CD4-positive, alpha-beta T cell treated with Interleukin-21 for 1 hour (primary cell): Measurements from ENCODE around the gene UBAC1.

Experiments used
- DNase-seq: peaks from one replicate; pipeline ENCODE4 v3.0.0-alpha.2; 2020

Gene UBAC1

GRCh38 chr9:135993765-135994500 lies 32.8 kb upstream of the UBAC1 start:
- no peak for DNase-seq

- no peak for DNase-seq
Measured at GRCh38 chr9:135993409-135993742, 32.2 kb upstream of the UBAC1 start.

DNA sequence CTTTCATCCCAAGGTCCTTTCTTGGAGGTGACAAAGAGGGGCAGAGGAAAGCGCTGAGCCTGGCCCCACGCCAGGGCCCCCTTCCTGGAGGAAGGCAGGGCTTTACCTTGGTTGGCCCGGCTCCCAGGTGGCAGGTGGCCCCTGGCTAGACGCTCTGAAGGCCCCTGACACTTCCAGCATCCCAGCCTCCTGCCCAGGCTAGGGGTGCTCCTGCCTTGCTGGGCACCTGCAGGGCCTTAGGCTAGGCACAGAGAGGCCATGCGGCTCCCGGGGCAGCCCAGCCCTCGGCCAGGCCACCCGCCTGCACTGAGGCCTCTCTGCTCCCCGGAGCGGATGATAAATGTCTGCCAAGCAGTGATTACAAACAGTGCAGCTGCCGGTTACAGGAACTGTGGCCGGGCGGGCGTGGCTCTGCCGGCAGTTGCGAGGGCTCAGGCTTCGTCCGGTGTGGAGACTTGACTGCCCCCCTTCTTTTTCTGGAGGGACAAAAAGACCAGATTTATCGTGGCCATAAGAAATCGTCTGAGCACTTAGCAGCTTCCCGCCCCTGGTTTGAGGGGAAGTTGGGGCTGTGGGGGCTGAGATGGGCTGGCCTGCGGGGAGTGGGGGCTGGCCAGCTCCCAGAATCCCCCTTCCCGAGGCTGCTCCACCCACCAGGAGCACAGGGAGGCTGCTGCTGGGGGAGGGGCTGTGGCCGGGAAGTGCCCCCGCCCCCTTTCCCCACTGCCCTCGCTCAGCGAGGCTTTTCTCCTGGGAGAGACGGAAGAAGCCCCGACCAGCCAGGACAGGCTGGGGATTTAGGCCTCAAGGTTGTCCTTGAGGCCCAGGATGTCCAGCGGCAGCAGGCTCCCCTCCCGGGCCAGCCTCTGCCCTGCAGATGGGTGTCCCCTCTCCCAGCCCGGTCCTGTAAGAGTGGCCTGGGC lies 31.6 kb upstream of the UBAC1 start:
- peak; percentile 56 for DNase-seq

GRCh38 chr9:135991771-135992170 lies 30.6 kb upstream of the UBAC1 start:
- no peak for DNase-seq

DNA sequence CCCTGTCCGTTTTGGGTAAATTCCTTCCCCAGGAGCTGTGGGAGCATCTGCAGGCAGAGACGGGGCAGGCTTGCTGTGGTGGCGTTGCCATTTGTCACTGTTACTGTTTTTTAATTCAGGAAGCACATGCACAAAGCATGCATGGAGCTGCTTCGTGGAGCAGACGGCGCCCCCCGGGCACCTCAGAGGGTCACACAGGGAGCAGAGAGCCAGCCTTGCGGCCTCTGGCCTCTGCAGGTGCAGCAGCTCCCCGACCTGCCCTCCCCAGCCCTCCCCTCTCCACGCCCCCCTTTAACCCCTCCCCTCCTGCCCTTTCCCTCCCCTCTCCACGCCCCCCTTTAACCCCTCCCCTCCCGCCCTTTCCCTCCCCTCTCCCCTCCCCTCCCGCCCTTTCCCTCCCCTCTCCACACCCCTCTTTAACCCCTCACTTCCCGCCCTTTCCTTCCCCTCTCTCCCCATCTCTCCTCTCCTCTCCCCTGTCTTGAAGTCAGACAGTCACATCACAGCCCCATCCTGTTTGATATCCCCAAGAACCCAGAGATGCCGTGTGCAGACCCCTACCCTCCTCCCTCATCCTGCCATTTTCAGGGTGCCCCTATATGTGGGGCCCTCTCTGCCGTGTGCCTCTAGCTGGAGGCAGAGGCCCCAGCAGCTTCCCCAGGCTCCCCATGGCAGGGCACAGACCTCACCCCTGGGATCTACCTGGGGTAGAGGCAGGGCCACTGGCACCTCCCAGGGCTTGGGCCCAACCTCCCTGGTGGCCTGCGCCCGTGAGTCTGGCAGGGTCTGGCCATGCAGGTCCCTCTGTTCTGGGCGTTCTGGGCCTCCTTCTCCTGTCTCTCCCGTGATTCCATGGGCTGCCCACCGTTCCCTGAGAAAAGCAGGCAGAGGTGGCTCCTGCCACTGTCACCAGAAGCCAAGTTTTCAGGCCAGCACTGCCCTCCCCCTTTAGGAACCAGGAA lies 29.6 kb upstream of the UBAC1 start:
- peak; percentile 55 for DNase-seq

DNA sequence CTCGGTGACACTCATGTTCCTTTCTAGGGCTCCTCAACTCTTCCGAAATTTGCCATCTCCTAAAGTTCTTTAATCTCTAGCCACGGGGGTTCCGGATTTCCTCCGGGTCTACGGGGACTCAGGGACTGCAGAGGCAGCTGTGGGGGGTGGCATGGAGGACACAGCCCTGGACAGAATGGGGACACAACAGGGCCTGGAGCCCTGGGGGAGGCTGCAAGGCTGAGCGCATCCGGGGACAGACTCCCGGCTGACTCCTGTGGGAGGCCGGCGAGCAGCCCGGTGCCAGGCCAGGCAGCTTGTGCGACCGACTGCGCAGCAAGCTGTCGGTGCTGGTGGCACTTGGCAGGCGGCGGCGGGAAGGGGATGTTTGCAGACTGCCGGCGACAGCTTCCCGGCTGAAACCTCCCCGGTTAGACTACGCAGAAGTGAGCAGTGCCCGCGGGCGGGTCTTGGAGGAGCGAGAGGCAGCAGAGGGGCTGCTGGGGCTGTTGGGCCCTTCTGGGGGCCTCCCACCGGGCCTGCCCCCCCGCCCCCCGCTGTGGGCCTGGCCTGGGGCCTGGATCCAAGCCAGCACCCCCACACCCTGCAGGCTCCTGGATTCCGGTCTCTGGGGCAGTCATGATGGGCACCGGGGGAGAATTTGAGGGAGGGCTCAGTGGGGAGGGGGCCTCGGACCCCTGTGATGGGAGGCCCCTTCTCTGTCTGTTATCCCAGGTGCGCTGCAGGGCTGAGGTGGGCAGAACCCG lies 28.7 kb upstream of the UBAC1 start:
- DNase-seq, result peak; percentile 13

DNA sequence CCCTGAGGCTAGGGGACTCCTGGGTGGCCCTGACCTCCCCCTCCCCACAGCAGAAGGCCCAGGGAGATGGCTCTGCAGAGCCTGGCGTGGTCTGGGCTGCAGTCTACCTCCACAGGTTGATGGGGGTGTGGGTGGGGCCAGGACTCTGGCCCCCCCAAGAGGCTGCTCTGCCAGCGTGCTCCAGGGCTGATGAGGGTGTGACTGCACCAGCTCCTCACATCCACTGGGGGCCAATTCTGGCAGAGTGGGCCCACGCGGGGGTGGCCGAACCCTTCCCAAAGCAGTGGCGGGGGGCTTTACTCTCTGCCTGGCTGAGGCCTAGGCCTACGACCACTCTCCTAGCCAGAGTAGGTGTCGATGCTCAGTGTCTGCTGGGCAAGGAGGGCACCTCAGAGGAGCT lies 28.0 kb upstream of the UBAC1 start:
- no peak for DNase-seq

GRCh38 chr9:135988493-135988892 lies 27.3 kb upstream of the UBAC1 start:
- DNase-seq, result no peak

GRCh38 chr9:135987838-135988404 lies 26.7 kb upstream of the UBAC1 start:
- no peak for DNase-seq

DNA sequence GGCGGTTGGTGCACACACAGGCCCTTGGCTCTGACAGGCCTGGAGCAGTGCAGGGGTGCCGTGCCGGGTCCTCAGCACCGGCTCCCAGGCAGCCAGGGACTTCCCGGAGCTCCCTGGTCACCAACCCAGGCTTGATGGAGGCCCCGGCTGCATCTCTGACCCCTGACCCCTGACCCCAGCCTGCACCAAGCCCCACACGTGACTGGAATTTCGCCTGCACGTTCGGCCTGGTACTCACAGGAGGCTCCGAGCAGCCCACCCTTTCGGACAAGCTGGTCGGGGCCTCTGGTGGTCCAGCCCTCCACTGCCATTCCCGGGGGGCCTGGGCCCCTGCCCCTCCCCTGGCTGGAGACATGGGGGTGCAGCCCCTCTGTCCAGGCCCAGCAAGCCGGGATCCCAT lies 25.4 kb upstream of the UBAC1 start:
- no peak for DNase-seq

DNA sequence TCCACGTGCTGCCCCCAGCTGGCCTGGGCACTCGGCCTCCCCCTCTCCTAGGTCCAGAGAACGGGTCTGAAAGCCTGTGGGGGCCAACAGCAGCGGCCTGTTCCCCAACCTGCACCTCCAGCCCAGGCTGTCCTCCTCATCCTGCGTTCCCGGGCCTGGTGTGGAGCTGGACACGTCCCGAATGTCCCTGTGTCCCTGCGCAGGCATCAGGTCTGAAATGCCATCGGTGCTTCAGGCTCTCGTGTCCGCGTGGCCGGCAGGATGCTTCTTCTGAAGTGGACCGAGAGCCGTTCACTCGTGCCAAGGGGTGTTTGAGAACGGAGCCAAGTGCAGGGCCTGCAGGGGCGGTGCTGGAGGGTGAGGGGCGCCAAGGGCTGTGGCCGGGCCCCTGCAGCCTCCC lies 24.7 kb upstream of the UBAC1 start:
- no peak for DNase-seq

DNA sequence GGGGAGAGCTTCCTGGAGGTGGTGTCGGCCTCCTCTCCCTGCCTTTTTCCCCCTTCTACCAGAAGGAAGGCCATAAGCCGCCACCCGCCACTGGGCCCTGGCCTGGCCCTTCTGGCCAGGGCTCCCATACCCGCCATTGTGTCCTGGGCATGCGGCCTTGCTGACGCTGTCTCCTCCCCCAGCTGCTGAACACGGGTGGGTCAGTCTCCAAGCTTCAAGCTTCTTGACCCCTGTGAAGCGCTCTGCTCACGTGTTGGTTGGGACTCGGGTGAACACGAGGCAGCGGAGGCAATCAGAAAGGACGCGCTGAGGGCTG lies 24.2 kb upstream of the UBAC1 start:
- DNase-seq, result no peak

DNA sequence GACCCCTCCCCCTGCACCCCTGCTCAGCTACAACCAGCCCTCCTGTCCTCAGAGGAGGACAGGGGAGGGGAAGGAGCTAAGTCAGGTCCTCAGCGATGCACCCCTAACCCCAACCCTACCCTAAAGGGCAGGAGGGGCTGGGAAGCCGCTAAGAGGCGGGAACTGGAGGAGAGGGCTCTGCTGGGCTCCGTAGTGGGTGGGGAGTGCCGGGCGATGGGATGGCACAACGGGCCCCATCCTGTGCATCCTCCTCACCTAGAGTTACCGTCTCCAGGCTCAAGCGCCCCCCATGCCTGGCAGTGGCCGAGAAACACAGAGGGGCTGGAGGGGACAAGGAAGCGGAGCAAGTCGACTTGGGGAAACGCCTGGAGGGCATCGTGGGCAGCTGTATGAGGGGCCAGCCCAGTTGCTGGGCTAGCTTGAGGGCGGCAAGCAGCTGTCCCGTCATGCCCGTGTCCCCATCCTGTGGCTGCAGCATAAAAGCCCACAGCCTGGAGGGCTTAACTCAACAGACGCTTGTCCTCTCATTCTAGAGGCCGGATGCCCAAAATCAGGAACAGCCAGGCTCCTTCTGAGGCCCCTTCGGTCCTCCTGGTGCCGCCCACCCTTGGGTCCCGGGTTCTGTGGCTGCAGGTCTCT lies 23.0 kb upstream of the UBAC1 start:
- no peak for DNase-seq

- DNase-seq, result no peak
Measured at GRCh38 chr9:135983208-135984071, 22.3 kb upstream of the UBAC1 start.

- no peak for DNase-seq
Measured at GRCh38 chr9:135982499-135983207, 21.5 kb upstream of the UBAC1 start.

DNA sequence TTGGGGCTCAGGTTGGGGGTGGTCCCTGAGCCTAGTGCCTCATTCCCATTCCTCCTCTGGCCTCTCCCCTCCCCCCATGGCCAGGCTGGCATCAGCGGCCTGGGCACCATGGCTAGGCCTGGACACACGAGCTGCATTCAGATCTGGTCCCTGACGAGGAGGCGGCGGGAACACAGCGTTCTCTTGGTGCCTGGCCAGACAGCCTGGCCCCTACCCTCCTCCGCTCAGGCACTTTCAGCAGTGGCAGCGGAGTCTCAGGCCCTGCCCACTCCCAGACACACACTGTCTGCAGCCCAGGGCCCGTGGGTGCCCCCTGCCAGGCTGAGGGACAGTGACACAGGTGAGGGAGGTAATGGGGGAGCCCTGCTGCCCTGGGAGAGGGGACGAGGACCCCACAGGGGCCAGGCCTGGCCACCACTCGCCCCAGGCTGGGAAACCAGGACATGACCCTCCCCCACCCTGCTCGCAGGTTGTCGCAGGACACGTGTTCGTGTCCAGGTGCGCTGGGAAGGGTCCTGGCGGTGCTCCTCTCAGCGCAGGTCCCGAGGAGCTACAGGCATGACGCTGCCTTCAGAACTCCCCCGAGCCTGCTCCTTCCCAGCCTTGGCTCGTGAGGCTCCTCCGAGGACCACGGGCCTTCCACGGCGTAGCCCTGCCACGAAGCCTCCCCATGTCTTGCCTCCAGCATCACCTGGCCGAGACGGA lies 19.9 kb upstream of the UBAC1 start:
- DNase-seq, result no peak

- DNase-seq, result no peak
Measured at GRCh38 chr9:135979547-135980166, 18.5 kb upstream of the UBAC1 start.

DNA sequence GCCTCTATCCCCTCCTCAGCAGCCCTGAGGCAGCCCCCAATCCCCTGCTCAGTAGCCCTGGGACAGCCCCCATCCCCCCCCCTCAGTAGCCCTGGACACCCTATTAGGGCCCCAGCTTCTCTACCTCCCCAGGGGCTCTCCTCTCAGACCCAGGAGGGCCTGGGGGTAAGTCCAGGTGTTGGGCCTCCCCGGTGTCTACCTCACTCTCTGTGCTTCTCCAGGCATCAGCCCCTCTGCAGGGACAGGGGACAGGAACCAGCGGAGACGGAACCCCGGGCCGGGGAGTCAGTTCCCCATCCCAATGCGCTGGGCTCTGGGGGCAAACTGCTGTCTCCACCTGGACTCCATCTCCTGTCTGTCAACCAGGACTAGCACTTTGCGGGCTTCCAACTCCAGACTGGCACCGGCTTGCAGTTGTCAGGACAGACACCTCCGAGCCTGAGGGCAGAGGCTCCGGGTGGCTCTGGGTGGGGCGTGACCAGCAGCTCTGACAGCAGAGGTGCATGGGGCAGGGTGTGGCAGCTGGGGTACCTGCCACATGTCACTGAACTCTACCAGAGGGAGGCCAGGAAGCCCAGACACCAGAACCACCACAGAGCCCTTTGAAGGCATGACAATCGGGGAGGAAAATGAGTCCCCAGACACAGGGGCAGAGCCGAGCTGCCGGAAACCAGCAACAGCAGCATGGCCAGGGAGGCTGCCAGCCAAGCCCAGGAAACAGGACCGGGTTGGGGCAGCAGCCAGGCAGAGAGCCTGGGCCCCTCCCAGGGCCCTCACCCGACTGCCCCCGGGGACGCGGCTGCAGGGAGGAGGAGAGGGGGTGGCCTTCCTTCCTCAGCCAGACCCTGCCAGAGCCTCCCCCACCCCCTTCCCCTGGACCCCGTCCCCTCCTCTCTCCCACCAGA lies 17.7 kb upstream of the UBAC1 start:
- peak; percentile 71 for DNase-seq
